ENCODE results near the gene DNAJC3.
"Not testable (repeated sequence)": the region's sequence is repeated elsewhere in the genome, so short reads cannot be mapped to it uniquely, and the experiment has no call there.

The DNAJC3 gene

GRCh38 chr13:95667235-95667634, 9.7 kb upstream of the DNAJC3 start:
- H3K4me3 ChIP-seq, H3K27ac ChIP-seq: not testable (repeated sequence)

- Histone ChIP-seq H3K4me3 (no peak overlapping the region), H3K27ac (no peak overlapping the region)
These were observed 5.3 kb upstream of the DNAJC3 start for GRCh38 chr13:95671597-95671996.

GRCh38 chr13:95676105-95676761, 706 bp upstream of the DNAJC3 start:
- Histone ChIP-seq H3K27ac (peak overlapping the region; percentile 16 to 98 (median 91)), H3K4me3 (peak overlapping the region; percentile 50 to 94 (median 88))

- H3K4me3 ChIP-seq: peak overlapping the region; percentile 50 to 94 (median 88)
- H3K27ac ChIP-seq: peak overlapping the region; percentile 65 to 98 (median 93)
These were observed 776 bp downstream of the DNAJC3 start for GRCh38 chr13:95677564-95678266.

- Histone ChIP-seq H3K4me3 (peak overlapping the region in 1 of 7 experiments; percentile 87), H3K27ac (no peak overlapping the region)
These were observed 2.0 kb downstream of the DNAJC3 start for GRCh38 chr13:95678967-95679366.

GRCh38 chr13:95679722-95680121, 2.8 kb downstream of the DNAJC3 start:
- Histone ChIP-seq H3K4me3 (no peak overlapping the region), H3K27ac (no peak overlapping the region)

- Histone ChIP-seq H3K4me3 (no peak overlapping the region), H3K27ac (no peak overlapping the region)
These were observed 7.5 kb downstream of the DNAJC3 start for GRCh38 chr13:95684418-95684817.

- H3K4me3 ChIP-seq, H3K27ac ChIP-seq: not testable (repeated sequence)
These were observed 8.0 kb downstream of the DNAJC3 start for GRCh38 chr13:95684960-95685359.

- no peak overlapping the region for H3K27ac ChIP-seq
- no peak overlapping the region for H3K4me3 ChIP-seq
These were observed 12.6 kb downstream of the DNAJC3 start for GRCh38 chr13:95689582-95689926.

- H3K27ac ChIP-seq, H3K4me3 ChIP-seq: not testable (repeated sequence)
These were observed 14.0 kb downstream of the DNAJC3 start for GRCh38 chr13:95690986-95691385.

- Histone ChIP-seq H3K27ac (no peak overlapping the region), H3K4me3 (no peak overlapping the region)
These were observed 20.2 kb downstream of the DNAJC3 start for GRCh38 chr13:95697052-95697680.

GRCh38 chr13:95698047-95698749, 21.3 kb downstream of the DNAJC3 start:
- H3K27ac ChIP-seq: no peak overlapping the region
- H3K4me3 ChIP-seq: no peak overlapping the region

- Histone ChIP-seq H3K4me3 (no peak overlapping the region), H3K27ac (no peak overlapping the region)
These were observed 26.6 kb downstream of the DNAJC3 start for GRCh38 chr13:95703576-95703975.

GRCh38 chr13:95704510-95704909, 27.6 kb downstream of the DNAJC3 start:
- Histone ChIP-seq H3K27ac (no peak overlapping the region), H3K4me3 (no peak overlapping the region)

GRCh38 chr13:95706356-95706755, 29.4 kb downstream of the DNAJC3 start:
- Histone ChIP-seq H3K4me3 (no peak overlapping the region), H3K27ac (no peak overlapping the region)

GRCh38 chr13:95707035-95707434, 30.1 kb downstream of the DNAJC3 start:
- Histone ChIP-seq H3K4me3 (no peak overlapping the region), H3K27ac (peak overlapping the region in 1 of 21 experiments; percentile 14)

GRCh38 chr13:95707442-95708390, 30.8 kb downstream of the DNAJC3 start:
- H3K4me3 ChIP-seq: no peak overlapping the region
- peak overlapping the region in 2 of 21 experiments; percentile 14 to 16 for H3K27ac ChIP-seq

GRCh38 chr13:95708391-95708774, 31.4 kb downstream of the DNAJC3 start:
- Histone ChIP-seq H3K27ac (peak overlapping the region in 1 of 21 experiments; percentile 6), H3K4me3 (no peak overlapping the region)

GRCh38 chr13:95708811-95709500, 32.0 kb downstream of the DNAJC3 start:
- peak overlapping the region in 1 of 21 experiments; percentile 6 for H3K27ac ChIP-seq

More at GRCh38 chr13:95708811-95709500, 32.0 kb downstream of the DNAJC3 start:
- H3K4me3 ChIP-seq: no peak overlapping the region
